Activated CD4-positive, alpha-beta memory T cell treated with anti-CD3 and anti-CD28 coated beads, Interleukin-2, amount 10 ng/mL, durations not matched to agents 7 days and 5 days (primary cell): ENCODE data around the gene PPP2R5A. TPM values are rescaled to one million over a fixed set of nuclear protein-coding genes. Genes with fewer than 3 reads are reported as not detected.
"Not testable (repeated sequence)": the region's sequence is repeated elsewhere in the genome, so short reads cannot be mapped to it uniquely, and the experiment has no call there.

Experiments
- CTCF ChIA-PET: fragments of 350-600 bp; sonication (Branson Sonifier 250); formaldehyde crosslinking; loops from one replicate; lab custom pipeline; 2021; ENCODE audit warnings: antibody characterized with exemption, inconsistent platforms; lab: Charles Lee
- POLR2A ChIA-PET: fragments of 350-600 bp; sonication (Branson Sonifier 250); formaldehyde crosslinking; loops from one replicate; lab custom pipeline; 2021; ENCODE audit warnings: antibody characterized with exemption; lab: Charles Lee
- DNase-seq: peaks from one replicate; pipeline ENCODE4 v3.0.0-alpha.2; 2020
- H3K27ac Mint-ChIP-seq: one replicate; pipeline ENCODE4 v1.8.0; 2021; ENCODE audit warnings: mild to moderate bottlenecking, mixed read lengths
- H3K27me3 Mint-ChIP-seq: one replicate; pipeline ENCODE4 v1.8.0; 2021; ENCODE audit warnings: mixed read lengths
- H3K36me3 Mint-ChIP-seq: one replicate; pipeline ENCODE4 v1.8.0; 2021; ENCODE audit warnings: low read depth, mixed read lengths
- H3K4me1 Mint-ChIP-seq: one replicate; pipeline ENCODE4 v1.8.0; 2021; ENCODE audit warnings: mixed read lengths
- H3K4me3 Mint-ChIP-seq: one replicate; pipeline ENCODE4 v1.8.0; 2021; ENCODE audit warnings: mild to moderate bottlenecking, mixed read lengths
- H3K9me3 Mint-ChIP-seq: one replicate; pipeline ENCODE4 v1.8.0; 2021; ENCODE audit warnings: mixed read lengths
- total RNA-seq, 2 experiments: library from RNA; stranded (reverse); gene quantifications; one replicate each; pipeline ENCODE4 v1.2.3, GENCODE V29; 2021

Gene PPP2R5A
- total RNA-seq, 2 experiments from 2014 or later = 65.9 to 67.0 TPM

DNA sequence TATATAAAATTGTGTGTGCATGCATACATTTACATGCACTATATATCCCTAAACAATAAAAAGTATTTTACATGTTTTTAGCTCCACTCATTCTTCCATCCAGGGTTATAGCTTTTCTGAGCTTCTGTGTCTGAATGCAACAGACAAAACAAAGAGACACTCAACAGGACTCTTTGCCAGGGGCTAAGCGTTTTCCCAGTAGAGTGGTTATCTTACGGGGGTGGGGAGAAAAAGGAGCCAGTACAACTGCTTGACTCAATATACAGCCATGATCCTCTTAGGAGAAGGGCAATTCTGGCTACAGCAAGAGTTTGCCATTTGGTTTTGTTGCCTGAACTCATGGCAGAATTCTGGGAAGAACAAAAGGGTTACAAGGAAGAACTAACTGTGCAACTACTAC lies 14.6 kb upstream of the PPP2R5A start:
- no peak for DNase-seq
- Mint-ChIP-seq H3K36me3 (no peaks in the 10 kb centered on the region), H3K4me3 (no peak overlapping the region), H3K9me3 (no peaks in the 10 kb centered on the region), H3K27me3 (peaks cover 19% of the 10 kb centered on the region), H3K27ac (no peak overlapping the region), H3K4me1 (peaks cover 1% of the 10 kb centered on the region)
- CTCF ChIA-PET = interaction anchor here (0.8 to 3.3 kb wide), 3 partner anchors 14 to 198 kb away, joined by 3 to 10 read pairs (median 3); no protein-coding TSS in a partner anchor
- POLR2A ChIA-PET = interaction anchor here (1.1 to 3.1 kb wide), 5 partner anchors 13 to 16 kb away, joined by 3 to 9 read pairs (median 4); no protein-coding TSS in a partner anchor

GRCh38 chr1:212271234-212271633 lies 14.0 kb upstream of the PPP2R5A start:
- H3K4me3 Mint-ChIP-seq = no peak overlapping the region
- H3K4me1 Mint-ChIP-seq = peaks cover 1% of the 10 kb centered on the region
- H3K27ac Mint-ChIP-seq = no peak overlapping the region
- H3K36me3 Mint-ChIP-seq = no peaks in the 10 kb centered on the region
- DNase-seq = no peak
- peaks cover 19% of the 10 kb centered on the region for H3K27me3 Mint-ChIP-seq
- no peaks in the 10 kb centered on the region for H3K9me3 Mint-ChIP-seq
- CTCF ChIA-PET = interaction anchor here (0.5 to 3.3 kb wide), 3 partner anchors 13 to 1897 kb away, joined by 3 to 10 read pairs (median 4); no protein-coding TSS in a partner anchor
- POLR2A ChIA-PET = interaction anchor here (1.1 to 3.1 kb wide), 4 partner anchors 13 to 15 kb away, joined by 3 to 9 read pairs (median 6); no protein-coding TSS in a partner anchor

DNA sequence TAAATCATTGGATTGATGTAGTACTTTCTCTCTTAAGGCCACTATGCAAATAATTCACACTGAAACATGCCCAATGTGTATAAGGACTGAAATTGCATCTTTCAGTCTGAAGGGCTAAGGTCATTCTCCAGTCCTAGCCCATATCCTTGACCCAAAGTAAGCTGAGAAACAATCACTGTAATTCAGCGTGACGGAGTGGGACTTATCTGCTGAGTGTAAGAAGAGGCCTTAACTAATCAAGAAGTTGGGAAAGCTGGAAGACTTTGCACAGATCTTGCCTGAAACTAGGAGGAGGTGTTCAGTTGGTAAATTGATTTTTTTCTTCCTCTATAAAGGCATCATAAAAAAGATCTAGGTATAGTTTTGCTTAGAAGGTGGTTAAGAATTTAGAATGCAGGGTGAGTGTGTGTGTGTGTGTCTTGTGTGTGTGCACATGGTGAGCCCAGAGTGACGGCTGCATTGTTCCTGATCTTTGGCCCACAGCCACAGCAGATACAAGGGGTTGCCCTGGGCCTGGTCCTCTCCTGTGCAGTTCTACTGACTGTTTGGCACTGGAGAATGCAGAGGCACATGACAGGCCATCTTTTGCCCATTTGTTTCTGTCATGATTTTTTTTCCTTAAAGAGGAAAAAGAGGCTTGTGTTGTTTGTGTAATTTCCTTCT lies 13.3 kb upstream of the PPP2R5A start:
- Mint-ChIP-seq H3K36me3 (no peaks in the 10 kb centered on the region), H3K27ac (no peak overlapping the region), H3K9me3 (no peaks in the 10 kb centered on the region), H3K4me3 (no peak overlapping the region), H3K27me3 (peaks cover 21% of the 10 kb centered on the region), H3K4me1 (peaks cover 1% of the 10 kb centered on the region)
- ChIA-PET CTCF (interaction anchor here (0.5 to 1.4 kb wide), 2 partner anchors 42 to 1898 kb away, joined by 3 to 4 read pairs; no protein-coding TSS in a partner anchor), POLR2A (interaction anchor here (1.1 to 3.1 kb wide), 3 partner anchors 14 to 16 kb away, joined by 3 to 9 read pairs (median 8); no protein-coding TSS in a partner anchor)
- DNase-seq = no peak

DNA sequence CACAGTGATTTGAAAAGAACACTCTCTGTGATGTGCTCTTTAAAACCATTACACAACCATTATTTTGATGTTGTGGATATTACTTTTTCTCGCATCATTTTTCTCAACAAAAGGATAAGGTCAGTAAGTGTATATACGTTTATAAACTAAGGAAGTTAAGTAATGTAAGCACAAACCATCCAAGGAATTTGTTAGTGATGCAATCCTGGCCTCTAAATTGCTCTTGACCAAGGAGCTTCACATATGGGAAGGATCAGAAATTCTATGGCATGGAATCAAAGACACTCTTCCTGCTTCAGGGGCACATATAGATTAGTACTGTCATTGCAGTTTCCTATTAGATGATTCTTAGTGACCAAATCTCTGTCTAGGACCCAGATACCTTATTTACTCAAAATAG lies 3.6 kb upstream of the PPP2R5A start:
- no peak for DNase-seq
- H3K27me3 Mint-ChIP-seq = peaks cover 8% of the 10 kb centered on the region
- POLR2A ChIA-PET = no interaction called here
- H3K27ac Mint-ChIP-seq = no peak overlapping the region
- H3K36me3 Mint-ChIP-seq = peaks cover 4% of the 10 kb centered on the region
- CTCF ChIA-PET = no interaction called here
- no peaks in the 10 kb centered on the region for H3K9me3 Mint-ChIP-seq
- H3K4me3 Mint-ChIP-seq = no peak overlapping the region
- H3K4me1 Mint-ChIP-seq = peaks cover 21% of the 10 kb centered on the region

GRCh38 chr1:212283741-212284140 lies 1.5 kb upstream of the PPP2R5A start:
- H3K4me1 Mint-ChIP-seq = peaks cover 31% of the 10 kb centered on the region
- peaks cover 6% of the 10 kb centered on the region for H3K27me3 Mint-ChIP-seq
- CTCF ChIA-PET = interaction anchor here (0.9 to 1.3 kb wide), 2 partner anchors 172 to 213 kb away, joined by 3 read pairs; no protein-coding TSS in a partner anchor
- H3K9me3 Mint-ChIP-seq = no peaks in the 10 kb centered on the region
- peaks cover 15% of the 10 kb centered on the region for H3K36me3 Mint-ChIP-seq
- peak overlapping the region; percentile 98 for H3K27ac Mint-ChIP-seq
- POLR2A ChIA-PET = interaction anchor here (0.9 to 5.2 kb wide), 4 partner anchors 13 to 49 kb away, joined by 3 to 101 read pairs (median 8); no protein-coding TSS in a partner anchor
- H3K4me3 Mint-ChIP-seq = peak overlapping the region; percentile 94
- no peak for DNase-seq

DNA sequence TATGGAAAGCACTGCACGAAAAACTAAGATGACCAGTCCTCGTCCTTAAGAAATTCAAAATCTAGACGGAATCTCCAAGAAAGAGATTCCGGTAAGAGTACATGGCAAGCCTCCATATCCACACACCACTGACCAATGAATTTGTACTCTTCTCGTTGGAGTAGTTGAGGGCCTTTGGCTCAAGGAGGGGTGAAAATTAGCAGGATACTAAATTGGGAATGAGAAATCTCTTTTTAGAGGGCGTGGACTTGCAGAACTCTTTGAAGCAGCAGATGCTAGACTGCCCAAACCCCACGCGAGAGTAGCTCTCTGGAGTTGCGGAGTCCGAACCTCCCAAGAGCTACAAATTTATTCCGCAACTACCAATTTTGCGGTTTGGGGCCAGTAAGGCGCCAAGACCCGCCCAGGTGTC lies 872 bp upstream of the PPP2R5A start:
- Mint-ChIP-seq H3K9me3 (no peaks in the 10 kb centered on the region), H3K4me1 (peaks cover 35% of the 10 kb centered on the region), H3K27me3 (peaks cover 6% of the 10 kb centered on the region), H3K27ac (peak overlapping the region; percentile 98), H3K4me3 (peak overlapping the region; percentile 94), H3K36me3 (peaks cover 17% of the 10 kb centered on the region)
- ChIA-PET CTCF (interaction anchor here (0.7 to 1.1 kb wide), 13 partner anchors 14 to 249 kb away, joined by 3 to 10 read pairs (median 4); partner anchors contain the start of genes DTL and INTS7), POLR2A (interaction anchor here (0.6 to 5.2 kb wide), 7 partner anchors 14 to 250 kb away, joined by 3 to 101 read pairs (median 4); partner anchors contain the start of genes DTL and INTS7)
- no peak for DNase-seq

GRCh38 chr1:212285685-212286555 lies 710 bp downstream of the PPP2R5A start:
- peaks cover 4% of the 10 kb centered on the region for H3K27me3 Mint-ChIP-seq

DNA sequence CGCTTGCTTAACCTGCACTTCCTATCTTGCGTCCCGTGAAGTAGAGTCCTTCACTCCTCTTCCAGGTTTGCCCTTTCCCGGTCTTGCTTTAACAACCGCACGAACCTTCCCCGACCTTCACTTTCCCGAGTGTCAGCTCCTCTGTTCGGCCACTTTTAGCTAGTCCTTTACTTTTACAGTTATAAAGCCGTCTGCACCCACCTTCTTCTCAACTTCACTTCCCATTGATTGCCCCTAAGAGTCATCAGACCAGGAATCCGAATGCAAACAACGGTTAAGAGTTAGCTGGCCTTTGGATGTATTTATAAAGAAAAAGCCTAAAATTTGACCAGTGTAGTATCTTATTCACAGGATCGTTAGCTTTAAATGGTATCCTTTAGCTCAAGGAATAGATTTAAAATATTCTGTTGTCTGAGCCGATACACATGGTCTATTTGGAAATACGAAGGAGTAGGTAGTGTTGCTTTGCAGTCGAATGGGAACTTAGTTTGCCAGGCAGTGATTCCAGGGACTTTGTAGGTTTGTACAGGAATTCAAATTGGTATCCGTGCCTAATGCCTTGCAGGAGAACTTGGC lies 1.4 kb downstream of the PPP2R5A start:
- DNase-seq = no peak
- Mint-ChIP-seq H3K36me3 (peaks cover 25% of the 10 kb centered on the region), H3K9me3 (no peaks in the 10 kb centered on the region), H3K4me1 (peaks cover 55% of the 10 kb centered on the region), H3K4me3 (peak overlapping the region; percentile 94), H3K27me3 (peaks cover 4% of the 10 kb centered on the region), H3K27ac (peak overlapping the region; percentile 88)
- ChIA-PET POLR2A (interaction anchor here (0.8 to 5.2 kb wide), 27 partner anchors 16 to 612 kb away, joined by 3 to 101 read pairs (median 4); partner anchors contain the start of genes DTL, INTS7 and NEK2), CTCF (interaction anchor here (0.8 to 3.4 kb wide), 9 partner anchors 28 to 252 kb away, joined by 3 to 49 read pairs (median 5); partner anchors contain the start of genes DTL and INTS7)

More at GRCh38 chr1:212285685-212286555, 710 bp downstream of the PPP2R5A start:
- POLR2A ChIA-PET = interaction anchor here (0.5 to 5.2 kb wide), 36 partner anchors 9 to 611 kb away, joined by 3 to 101 read pairs (median 4); partner anchors contain the start of genes DTL, INTS7 and NEK2
- Mint-ChIP-seq H3K4me1 (peaks cover 48% of the 10 kb centered on the region), H3K9me3 (no peaks in the 10 kb centered on the region), H3K27ac (peak overlapping the region; percentile 88), H3K36me3 (peaks cover 22% of the 10 kb centered on the region), H3K4me3 (peak overlapping the region; percentile 94)
- peak; percentile 78 for DNase-seq
- CTCF ChIA-PET = interaction anchor here (0.7 to 3.4 kb wide), 8 partner anchors 26 to 251 kb away, joined by 3 to 49 read pairs (median 5); partner anchors contain the start of genes DTL and INTS7

DNA sequence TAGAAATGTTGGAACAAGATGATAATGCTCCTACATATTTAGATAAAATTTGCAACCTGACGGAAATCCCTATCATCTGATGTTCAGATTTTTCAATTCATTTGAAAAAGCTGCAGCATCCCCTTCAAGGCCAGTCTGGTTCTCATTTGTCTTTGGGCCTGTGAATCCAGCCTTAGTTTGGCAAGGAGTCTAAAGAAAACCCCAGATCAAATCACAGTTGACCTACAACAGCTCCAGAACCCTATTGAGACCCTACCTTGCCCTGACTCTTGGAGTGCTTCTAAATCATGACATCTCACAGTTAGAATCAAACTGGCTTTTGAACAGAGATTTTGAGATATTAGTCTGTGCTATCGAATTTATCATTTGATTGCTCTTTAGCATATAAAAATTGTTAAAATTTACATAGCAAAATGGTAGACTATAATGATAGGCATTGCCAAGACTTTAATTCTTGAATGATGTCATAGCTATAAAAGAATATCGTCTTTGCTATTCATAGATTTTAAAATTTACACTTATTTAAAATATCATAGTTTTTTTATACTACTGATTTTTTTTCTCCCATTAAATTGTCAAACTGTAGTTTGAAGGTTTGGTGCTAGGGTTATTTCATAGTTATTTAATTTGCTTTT lies 2.2 kb downstream of the PPP2R5A start:
- Mint-ChIP-seq H3K4me3 (peak overlapping the region; percentile 94), H3K27me3 (no peaks in the 10 kb centered on the region), H3K4me1 (peaks cover 62% of the 10 kb centered on the region), H3K9me3 (no peaks in the 10 kb centered on the region), H3K36me3 (peaks cover 25% of the 10 kb centered on the region), H3K27ac (peak overlapping the region; percentile 88)
- ChIA-PET POLR2A (interaction anchor here (0.7 to 5.2 kb wide), 14 partner anchors 8 to 612 kb away, joined by 3 to 101 read pairs (median 7); partner anchors contain the start of genes DTL, INTS7 and NEK2), CTCF (interaction anchor here (0.8 to 3.4 kb wide), 9 partner anchors 27 to 252 kb away, joined by 3 to 49 read pairs (median 4); partner anchors contain the start of genes DTL and INTS7)
- no peak for DNase-seq

DNA sequence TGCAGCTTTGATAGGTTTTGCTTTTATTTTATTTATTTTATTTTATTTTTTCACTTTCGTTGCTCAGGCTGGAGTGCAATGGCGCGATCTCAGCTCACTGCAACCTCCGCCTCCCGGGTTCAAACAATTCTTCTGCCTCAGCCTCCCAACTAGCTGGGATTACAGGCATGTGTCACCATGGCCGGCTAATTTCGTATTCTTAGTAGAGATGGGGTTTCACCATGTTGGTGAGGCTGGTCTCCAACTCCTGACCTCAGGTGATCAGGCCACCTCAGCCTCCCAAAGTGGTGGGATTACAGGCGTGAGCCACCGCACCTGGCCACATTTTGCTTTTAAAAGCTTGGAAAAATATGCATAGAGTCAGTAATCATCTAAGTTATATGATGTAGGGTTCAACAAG lies 2.8 kb downstream of the PPP2R5A start:
- CTCF ChIA-PET = interaction anchor here (0.9 to 3.4 kb wide), 6 partner anchors 99 to 253 kb away, joined by 3 to 49 read pairs (median 4); partner anchors contain the start of genes DTL and INTS7
- POLR2A ChIA-PET = interaction anchor here (0.8 to 3.3 kb wide), 3 partner anchors 32 to 253 kb away, joined by 4 to 43 read pairs (median 19); partner anchors contain the start of genes DTL and INTS7
- not testable (repeated sequence) for H3K27me3 Mint-ChIP-seq, H3K27ac Mint-ChIP-seq, H3K9me3 Mint-ChIP-seq, DNase-seq
- peaks cover 25% of the 10 kb centered on the region for H3K36me3 Mint-ChIP-seq
- H3K4me3 Mint-ChIP-seq = peak overlapping the region; percentile 75
- H3K4me1 Mint-ChIP-seq = peaks cover 65% of the 10 kb centered on the region

DNA sequence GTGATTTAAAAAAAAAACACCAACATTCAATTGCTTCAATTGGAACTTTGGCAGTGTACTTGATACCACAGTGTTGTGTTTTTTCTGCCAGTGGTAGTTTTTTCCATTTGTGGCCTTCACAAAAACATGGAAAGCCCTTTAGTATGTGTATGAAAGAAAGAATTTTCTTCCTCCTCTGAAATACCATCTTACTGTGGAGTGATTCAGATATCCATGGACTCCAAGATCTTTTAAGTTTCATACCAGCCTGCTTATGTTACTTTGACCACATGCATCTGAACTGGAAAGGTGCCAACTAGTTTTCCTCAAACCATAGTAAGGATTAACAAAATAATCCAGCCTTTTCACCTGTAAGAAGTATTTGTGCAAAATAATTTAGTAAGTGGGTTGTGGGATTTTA lies 3.4 kb downstream of the PPP2R5A start:
- no peaks in the 10 kb centered on the region for H3K27me3 Mint-ChIP-seq
- no peak overlapping the region for H3K27ac Mint-ChIP-seq
- peaks cover 68% of the 10 kb centered on the region for H3K4me1 Mint-ChIP-seq
- H3K9me3 Mint-ChIP-seq = no peaks in the 10 kb centered on the region
- H3K4me3 Mint-ChIP-seq = peak overlapping the region; percentile 75
- H3K36me3 Mint-ChIP-seq = peaks cover 25% of the 10 kb centered on the region
- CTCF ChIA-PET = interaction anchor here (3.4 kb wide), 1 partner anchor 217 kb away, joined by 49 read pairs; no protein-coding TSS in a partner anchor
- POLR2A ChIA-PET = interaction anchor here (0.8 to 3.3 kb wide), 2 partner anchors 32 to 254 kb away, joined by 4 to 43 read pairs; partner anchors contain the start of genes DTL and INTS7
- DNase-seq = no peak
